Epithelial cell of esophagus (primary cell): ENCODE data around the gene SORL1.

Source experiments
- DNase-seq: peaks from one replicate; pipeline ENCODE4 v3.0.0; 2010; ENCODE audit warnings: low read depth
- H3K4me3 ChIP-seq: 2 replicates; pipeline ENCODE4 v1.5.1; 2011; ENCODE audit warnings: mild to moderate bottlenecking, low read length, control low read depth
- CTCF ChIP-seq: IDR thresholded peaks from 2 replicates; pipeline ENCODE4 v1.5.1; 2011; ENCODE audit warnings: low read depth, mild to moderate bottlenecking, low read length, control low read depth, inconsistent platforms; ENCODE audit not compliant: insufficient read depth; ENCODE audit errors: missing control alignments

SORL1 gene

DNA sequence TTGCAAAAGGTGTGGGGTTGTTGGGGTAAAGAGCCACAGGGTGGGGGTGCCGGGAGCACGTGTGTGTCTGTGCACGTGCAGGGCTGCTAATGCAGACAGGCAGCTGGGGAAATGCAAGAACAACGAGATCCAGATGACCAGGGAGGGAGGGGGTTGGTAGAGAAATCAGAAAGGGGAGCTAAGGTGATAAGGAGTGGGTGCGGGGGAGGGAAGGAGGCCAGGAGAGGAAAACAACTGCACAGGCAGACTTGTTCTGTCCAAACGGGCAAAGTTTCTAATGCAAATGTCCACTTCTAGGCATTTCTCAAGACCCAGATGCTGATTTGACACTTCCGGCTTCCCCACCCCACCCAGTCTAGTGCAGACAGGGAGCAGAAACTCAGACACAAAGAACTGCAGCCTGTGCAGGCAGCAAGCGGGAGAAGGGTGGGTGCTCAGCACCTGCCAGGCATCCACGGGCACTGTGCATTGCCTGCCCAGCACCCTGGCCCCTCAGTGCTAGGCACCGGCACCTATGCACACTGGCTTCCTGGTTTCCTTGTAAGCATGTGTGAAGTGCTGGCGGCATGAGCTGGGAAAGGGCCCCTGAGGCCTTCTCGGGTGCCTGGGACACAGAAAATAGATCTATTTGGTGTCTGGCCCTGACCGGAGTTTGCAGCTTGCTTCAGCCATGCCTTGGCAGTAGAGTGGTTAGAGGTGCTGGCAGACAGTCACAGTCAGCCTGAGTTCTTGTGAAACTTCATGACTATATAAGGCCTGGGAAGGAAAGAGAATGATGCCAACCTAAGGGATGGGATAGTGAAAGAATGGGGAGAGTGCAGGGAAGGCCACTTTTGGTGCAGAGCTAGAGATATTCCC is 220.7 kb downstream of the SORL1 start:
- peak; percentile 17 for DNase-seq
- no peak for TF ChIP-seq CTCF
- H3K4me3 ChIP-seq, result no peak overlapping the region

- peak; percentile 26 for DNase-seq
- no peak overlapping the region for H3K4me3 ChIP-seq
- TF ChIP-seq CTCF, result no peak
Observed at GRCh38 chr11:121681550-121682268, 229.6 kb downstream of the SORL1 start.
